Lower leg skin (tissue), 3 donors: ENCODE data around the gene TCERG1L.

Experiments
- POLR2A ChIP-seq, 2 donors: fragments of 450-650 bp; IDR thresholded peaks; one replicate each; pipeline ENCODE4 v1.6.1; 2016 to 2017; ENCODE audit warnings: antibody characterized with exemption in 2 of 2, mild to moderate bottlenecking in 1 of 2, moderate library complexity in 1 of 2
- TF ChIP-seq, protein P1 (sequence below), 3 donors: fragments of 450-650 bp; IDR thresholded peaks; one replicate each; pipeline ENCODE4 v1.5.1; 2016; ENCODE audit warnings: antibody characterized with exemption in 3 of 3, mild to moderate bottlenecking in 3 of 3, moderate library complexity in 2 of 3

- TF ChIP-seq, protein P1, sequence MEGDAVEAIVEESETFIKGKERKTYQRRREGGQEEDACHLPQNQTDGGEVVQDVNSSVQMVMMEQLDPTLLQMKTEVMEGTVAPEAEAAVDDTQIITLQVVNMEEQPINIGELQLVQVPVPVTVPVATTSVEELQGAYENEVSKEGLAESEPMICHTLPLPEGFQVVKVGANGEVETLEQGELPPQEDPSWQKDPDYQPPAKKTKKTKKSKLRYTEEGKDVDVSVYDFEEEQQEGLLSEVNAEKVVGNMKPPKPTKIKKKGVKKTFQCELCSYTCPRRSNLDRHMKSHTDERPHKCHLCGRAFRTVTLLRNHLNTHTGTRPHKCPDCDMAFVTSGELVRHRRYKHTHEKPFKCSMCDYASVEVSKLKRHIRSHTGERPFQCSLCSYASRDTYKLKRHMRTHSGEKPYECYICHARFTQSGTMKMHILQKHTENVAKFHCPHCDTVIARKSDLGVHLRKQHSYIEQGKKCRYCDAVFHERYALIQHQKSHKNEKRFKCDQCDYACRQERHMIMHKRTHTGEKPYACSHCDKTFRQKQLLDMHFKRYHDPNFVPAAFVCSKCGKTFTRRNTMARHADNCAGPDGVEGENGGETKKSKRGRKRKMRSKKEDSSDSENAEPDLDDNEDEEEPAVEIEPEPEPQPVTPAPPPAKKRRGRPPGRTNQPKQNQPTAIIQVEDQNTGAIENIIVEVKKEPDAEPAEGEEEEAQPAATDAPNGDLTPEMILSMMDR (IDR thresholded peaks at IDR 0.05), result no peak
- TF ChIP-seq POLR2A (IDR thresholded peaks at IDR 0.05), result no peak
Observed at GRCh38 chr10:131212763-131213325, 98.7 kb downstream of the TCERG1L start.
